NCI-H82 (cell line): ENCODE data around the gene MEG3.

Source experiments
- DNase-seq: peaks from one replicate; lab custom pipeline; 2025; lab: John Stamatoyannopoulos, UW

Gene MEG3

DNA sequence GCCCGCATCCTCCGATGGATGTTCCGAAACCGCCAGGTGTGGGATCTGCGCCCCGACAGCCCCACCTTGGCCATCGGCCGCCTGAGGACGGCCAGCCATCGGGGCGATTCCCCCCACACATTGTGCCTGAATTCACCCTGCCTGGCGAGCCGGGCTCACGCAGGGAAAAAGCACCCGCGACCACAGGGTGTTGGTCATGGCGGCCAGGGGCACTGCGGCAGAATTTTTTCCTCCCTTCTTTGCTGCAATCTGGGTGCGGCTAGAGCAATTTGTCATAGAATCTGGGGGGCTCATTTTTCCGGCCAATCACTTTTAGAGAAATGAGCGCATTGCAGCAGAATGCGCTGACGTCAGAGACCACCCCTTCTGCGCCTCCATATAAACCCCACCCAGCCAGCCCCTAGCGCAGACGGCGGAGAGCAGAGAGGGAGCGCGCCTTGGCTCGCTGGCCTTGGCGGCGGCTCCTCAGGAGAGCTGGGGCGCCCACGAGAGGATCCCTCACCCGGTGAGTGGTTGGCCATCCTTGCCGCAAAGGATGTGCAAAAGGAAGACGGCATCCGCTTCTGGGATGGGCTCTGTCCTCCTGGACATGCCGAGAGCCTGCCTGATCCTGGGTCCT lies at the start of gene MEG3:
Gene MEG3 (plus strand): TSS at position 406 of the 619 bp plus-strand sequence.
- no peak for DNase-seq

DNA sequence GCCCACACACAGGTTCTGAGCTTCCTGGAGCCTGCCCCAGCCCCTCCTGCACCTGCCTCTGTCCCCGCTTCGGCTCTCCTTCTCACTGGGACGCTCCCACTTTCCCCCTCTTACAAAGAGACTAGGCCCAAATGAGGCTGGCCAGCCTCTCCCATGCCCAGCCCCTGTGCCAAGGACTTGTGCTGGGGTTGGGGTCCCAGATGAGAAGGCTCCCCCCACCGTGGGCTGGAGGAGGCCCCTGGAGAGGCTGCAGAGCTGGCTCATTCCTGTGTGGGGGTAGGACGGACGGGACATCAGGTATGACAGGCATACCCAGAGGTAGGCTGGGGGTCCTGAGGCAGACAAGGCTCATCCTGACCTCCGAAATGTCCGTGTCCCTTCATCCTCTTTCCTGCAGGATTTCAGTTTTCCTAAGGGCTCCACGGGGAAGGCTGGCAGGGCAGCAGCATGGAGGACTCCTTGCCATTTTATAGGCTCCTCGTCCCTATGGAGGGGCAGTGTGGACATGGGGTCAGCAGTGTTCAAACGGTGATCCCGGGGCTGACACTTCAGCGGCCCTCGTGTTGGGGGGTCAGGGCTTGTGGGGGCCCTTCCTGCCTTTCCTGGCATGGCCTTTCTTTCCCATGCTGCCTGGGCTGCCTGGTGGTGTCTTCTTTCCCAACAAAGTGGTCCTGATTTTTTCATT lies 49.1 kb upstream of the MEG3 start:
- no peak for DNase-seq

DNA sequence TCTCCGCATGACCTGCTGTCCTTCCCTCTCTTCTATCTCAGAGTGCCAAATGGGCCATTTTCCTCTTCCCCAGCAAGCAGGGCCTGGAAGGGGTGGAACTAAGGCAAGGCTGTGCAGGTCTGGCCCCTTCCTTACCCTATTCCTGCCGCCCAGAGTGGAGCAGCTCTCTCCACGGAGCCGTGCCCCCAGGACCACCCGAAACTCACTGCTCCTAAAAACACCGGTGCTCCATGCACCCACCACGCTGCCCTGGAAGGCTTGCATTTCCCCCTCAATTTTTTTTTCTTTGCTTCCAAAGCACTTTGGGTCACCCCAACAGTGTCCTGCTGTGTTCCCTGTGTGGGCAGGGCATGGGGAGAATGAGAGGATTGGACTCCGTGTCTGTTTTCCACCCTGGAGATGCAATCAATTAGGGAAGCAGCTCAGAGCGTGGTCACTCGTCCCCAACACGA lies 48.5 kb upstream of the MEG3 start:
- no peak for DNase-seq

DNA sequence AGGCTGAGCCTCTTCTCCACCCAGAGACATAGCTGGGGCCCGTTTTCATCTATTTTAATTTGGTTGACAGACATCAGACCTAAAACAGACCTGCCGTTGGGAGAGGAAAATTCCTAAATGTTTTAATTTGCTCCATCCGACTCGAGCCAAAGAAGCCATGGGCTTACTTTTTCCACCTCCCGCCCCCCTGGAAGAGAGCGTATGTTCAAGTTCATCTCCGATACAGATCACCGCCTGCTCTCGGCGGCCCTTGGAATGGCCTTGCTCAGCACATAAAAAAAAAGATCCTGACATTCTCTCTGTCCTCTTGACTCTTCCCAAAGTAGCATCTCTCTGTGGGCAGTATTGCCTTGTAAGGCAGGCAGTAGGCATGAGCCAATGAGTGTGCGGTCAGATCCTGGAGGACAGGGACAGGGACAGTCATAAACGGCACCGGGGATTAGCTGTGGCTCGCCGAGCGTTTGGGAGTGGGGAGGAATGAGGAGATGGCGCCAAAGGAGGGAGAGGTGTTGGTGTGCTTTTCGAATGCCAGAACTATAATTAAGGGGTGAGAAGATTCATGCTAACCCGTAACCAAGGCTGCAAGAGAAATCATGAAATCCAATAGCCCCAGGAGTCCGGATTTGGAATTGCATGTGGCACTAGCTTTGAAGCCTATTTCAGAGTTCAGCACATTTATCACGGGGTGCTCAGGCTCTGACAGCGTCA lies 47.9 kb upstream of the MEG3 start:
- no peak for DNase-seq

DNA sequence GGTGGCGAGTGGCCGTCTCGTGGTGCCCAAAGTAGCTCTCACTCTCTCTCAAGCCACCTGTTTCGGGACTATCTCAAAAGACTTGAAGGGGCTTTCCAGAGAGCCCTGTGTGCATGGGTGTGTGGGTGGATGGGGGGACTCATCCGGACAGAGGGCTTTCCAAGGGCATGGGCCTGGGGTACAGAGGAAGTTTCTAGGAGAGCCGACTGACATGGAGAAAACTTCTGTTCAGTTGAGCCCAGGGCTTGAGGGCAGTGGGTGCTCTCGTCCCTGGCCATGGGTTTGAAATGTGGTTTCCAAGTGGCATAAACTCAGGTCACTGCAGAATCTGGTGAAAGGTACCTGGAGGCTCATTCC lies 47.4 kb upstream of the MEG3 start:
- no peak for DNase-seq

DNA sequence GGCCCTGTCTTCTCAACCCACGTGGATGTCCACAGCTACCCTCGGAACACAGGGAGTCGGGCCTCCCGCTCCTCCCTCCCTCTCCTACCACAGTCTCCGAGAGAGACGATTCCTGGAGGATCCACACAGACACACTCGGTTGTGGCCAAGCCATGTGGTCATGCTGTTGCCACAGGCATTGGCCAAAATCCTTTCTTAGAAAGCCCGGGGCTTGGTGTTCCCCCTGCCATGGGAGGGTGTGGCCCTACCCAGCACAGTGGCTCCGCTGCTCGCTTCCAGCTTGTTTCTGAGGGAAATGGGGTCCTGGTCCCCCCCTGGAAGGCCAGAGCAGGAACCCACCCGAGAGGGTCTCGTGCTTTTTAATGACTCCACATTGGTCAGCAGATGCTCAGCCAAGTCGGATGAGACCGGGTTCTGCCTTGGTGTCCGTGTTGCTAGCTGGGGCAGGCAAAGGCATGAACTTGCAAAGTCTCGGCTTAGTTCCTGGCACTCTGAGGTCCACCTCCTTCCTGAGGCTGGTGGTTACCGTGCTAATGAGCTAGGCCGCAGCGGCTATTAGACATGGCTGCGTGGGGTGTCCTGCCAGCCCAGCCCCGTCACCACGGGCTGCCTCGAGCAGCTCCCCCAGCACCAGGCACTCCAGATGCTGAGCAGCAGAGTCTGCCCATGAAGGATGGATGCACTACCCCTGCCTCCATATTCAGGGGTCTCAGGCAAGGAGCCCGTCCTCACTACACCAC lies 46.8 kb upstream of the MEG3 start:
- DNase-seq = no peak

DNA sequence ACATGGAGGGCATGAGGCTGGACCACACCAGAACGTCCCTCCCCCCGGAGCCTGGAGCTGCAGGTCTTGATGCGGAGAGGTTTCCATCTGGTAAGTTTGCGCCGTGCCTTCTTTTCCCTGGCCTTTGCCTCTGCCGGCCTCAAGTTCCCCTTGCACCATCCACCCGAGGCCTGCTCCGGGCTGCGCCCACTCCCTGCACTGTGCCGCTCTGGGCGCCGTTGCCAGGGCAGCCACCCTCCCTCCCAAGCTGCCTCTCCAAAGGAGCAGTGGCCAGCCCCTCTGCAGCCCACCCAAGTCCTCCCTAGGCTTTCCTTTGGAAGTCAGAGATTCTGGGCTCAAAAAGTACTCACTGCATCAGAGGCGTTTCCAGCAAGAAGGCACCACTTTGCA lies 46.2 kb upstream of the MEG3 start:
- no peak for DNase-seq

DNA sequence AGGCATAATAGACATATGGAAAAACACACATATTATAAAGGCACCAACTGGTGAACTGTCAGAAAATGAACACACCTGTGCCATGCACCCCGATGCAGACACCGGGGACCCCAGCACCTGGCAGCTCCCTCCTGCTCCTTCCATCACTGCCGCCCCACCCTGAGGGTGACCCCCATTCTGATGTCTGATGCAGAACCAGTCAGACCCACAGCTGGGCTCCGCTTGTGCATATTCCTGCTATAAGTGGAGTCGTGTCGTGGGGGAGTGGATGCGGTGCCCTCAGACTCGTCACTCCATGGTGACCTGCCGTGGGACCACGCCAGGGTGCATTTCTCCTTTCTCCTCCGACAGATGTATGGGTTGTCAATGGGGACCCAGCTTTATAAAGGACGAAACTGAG lies 45.7 kb upstream of the MEG3 start:
- no peak for DNase-seq

DNA sequence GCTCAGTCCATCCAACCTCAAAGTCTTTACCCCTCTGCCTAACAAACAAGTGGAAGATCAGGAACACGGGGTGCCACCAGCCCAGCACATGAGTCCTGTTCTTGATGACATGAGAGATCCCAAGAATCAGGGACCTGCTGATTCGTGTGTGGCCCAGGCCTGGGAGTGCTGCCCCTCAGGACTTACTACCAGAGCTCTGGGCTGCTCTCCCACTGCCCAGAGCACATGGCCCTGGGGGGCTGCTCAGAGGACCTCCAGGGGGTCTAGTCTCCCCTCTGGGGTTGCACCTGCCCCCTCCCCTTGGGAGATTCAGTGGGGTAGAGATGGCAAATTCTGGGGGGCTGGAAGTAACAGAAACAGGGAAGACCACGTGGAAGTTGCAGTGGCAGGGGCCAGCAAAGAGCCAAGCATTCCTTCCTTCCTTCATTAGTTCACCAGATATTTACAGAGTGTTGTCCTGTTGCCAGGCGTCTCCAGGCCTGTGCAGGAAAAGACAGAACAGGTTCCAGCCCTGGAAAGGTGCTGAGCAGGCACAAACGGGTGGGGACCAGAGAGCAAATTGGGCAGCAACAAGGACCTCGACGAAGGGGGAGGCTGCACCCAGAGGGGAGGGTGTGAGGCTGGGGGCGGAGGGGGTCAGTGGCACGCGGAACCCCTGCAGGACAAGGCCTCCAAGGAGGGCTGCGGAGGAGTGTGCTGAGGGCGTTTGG lies 45.1 kb upstream of the MEG3 start:
- no peak for DNase-seq

DNA sequence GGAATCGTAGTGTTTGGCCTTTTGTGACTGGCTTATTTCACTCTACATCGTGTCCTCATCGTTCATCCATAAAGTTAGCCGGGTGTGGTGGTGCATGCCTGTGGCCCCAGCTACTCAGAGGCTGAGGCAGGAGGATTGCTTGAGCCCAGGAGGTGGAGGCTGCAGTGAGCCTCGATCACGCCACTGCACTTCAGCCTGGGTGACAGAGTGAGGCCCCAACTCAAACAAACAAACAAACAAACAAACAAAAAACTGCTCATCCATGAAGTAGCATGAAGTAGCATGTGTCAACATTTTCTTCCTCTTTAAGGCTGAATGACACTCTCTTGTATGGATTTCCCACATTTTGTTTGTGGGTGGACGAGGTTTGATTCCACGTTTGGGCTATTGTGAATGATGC lies 44.0 kb upstream of the MEG3 start:
- DNase-seq = no peak

DNA sequence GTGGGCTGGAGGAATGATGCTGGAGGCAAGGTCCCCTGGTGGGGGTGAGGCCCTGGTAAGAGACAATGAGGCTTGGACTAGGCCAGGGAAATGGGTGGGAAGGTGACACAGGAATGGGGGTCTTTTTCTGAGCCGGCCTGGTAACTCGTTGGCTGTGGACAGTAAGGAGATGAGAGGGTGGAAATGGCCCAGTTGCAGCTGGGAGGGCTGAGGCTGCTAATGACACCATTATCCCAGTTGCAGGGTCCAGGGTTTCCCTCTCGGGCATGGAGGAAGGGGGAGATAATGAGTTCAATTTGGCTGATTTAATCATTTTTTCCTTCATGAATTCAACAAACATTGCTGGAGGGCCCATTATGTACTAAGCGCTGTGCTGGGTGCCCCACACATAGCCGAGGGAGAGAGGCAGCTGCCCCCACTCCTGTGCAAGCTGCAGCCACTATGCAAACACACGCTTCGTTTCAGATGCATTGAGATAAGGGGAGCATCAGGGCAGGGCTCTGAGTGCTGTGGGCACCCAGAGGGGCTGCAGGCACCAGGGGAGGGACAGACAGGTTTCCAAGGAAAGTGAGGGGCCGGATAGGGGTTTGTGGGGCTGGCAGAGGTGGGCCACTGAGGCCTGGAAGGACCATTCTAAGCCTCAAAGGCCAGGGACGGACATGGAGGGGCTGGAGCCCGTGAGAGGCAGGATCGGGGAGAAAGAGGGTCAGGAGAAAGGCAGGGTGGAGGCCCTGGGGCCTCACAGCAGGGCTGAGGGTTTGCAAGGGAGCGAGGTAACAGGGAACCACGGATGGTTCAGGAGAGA lies 43.2 kb upstream of the MEG3 start:
- DNase-seq = no peak

DNA sequence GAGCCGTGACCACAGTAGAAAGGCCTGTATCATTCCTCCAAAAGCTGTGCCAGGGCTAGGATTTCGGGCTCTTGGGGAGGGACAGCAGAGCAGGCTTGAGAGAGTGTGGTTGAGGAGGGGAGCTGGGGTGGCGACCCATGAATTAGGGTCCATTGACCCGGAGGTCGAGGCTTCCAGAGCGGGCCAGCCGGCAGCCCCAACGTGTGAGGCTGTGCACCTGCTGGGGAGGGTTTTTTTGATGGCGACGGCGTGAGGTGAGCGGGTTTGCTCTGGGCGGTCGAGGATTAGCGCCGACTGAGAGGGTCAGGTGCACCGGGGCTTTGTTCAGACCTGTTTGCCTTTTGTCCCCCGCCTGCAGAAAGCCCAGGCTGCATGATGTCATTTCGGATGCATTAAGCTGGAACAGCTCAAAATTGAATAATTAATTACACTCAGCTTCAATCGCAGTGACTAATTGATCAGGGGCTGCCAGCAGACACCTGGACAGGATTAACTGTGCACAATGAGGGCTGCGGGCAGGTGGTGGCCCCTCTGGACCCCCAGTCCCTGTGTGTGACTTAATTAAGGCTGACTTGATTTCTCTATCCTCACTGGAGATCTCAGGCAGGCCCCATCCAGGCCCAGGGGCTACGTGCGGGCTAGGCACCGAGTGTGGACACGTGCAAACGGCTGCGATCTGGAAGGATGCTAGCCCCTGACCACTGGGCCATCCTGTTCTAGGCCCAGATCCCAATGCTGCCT lies 42.1 kb upstream of the MEG3 start:
- peak; percentile 76 for DNase-seq

DNA sequence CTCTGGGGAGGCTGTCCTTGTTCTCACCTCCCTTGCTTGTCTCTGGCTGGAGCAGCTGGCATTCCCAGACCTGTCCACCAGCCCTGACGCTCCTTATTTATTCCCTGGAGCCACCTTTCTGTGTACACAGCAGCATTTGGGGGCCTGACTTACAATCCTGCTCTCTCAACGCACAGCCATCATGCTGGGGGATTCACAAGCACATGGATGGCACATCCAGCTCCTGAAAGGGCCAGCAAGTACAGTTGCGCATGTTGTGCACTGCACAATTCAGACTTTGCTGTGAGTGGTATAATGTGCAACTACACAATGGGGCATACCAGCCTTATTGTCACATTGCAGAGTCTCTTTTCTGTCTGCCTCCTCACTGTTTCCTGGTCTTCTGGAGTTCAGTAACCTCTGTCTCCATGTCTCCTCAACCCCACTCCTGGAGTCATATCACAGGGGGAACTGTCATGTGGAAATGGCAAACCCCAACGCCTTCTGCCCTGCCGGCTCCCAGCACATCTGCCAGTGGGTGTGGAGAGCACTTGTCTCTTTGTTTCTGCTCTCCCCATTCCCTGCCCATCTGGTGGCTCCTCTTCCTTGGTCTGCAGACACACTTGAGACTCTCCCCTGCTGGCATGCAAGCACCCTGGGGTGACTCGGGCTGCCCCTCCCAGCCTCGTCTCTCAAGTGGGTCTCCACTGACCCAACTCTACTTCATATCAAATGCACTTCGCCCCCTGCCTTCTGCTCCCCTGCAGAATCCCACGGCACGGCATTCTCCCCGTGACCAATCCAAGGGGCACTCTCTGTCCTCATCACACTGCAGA lies 41.2 kb upstream of the MEG3 start:
- peak; percentile 33 for DNase-seq

DNA sequence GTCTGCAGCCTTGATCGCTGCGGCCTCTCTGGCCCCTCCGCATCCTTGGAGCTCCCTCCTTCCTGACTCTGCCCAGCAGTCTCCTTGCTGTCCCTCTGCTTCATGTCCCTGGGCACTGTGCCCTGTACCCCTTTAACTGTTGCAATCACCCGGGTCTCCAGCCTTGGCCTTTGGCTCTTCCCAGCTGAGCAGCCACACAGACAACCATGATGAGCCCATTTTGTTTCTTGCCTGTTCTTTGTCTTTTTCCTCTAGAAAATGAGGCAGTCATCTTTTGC lies 40.6 kb upstream of the MEG3 start:
- DNase-seq = no peak

DNA sequence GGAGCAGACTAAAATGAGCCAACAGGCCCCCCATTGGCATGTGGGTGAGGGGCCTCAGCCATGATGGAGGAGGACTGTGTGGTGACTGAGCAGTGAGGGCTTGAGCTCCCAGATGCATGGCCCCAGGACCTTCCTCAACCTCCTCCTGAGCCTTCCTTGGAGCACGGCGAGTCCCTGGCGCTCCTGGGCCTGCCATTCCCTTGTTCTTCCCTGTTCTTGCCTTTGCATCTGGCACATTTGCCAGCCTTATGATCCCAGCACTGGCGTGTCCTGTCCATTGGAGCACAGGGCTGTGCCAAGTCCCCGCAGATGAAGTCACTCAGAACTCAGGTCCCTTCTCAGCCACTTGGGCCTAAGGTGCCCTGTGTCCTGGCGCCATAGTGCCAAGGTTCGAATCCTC lies 40.3 kb upstream of the MEG3 start:
- DNase-seq = no peak

DNA sequence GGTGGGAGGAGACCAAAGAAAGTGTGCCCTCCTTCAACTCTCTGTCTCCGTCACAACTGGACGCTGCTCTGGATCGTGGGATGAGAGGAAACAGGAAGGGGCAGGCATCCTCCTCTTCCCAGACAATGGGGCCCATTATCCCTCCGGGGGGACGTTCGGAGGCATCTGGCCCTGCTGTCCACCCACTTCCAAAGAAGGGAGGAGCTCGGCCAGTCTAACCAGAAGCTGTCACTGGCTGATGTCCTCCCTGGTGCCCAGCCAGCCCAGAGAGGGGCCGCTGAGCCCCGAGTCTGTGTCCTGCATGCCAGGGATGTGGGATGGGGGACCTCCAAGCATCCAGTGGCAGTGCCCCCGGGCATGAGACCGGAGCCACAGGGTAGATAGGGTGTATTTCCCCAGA lies 39.8 kb upstream of the MEG3 start:
- DNase-seq = no peak

DNA sequence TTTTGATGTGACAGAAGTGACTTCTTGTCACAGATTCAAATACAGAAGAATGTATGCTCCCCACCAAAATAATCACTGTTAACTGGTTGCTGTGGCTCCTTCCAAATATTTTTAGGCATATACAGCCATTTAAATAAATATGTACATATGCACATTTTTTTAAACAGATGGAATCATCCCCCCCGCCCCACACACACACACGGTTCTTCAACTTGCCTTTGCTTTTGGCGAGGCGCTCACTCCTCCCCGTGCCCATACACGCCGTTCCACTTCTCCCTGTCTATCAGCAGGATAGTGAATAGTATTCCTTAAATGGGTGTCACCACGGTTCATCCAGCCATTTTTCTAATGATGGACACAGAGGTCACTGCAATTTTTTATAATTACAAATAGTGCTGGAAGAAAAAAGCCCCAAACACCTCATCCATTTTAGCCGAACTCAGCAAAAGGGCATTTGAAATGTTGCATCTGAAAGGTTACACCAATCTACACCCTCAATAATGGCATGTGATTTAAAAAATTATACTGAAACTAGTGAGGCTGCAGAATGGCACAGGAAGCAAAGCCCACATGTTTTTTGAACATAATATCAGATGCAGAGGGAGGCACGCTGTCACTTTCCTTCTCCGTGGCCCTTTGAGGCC lies 39.2 kb upstream of the MEG3 start:
- DNase-seq = no peak

DNA sequence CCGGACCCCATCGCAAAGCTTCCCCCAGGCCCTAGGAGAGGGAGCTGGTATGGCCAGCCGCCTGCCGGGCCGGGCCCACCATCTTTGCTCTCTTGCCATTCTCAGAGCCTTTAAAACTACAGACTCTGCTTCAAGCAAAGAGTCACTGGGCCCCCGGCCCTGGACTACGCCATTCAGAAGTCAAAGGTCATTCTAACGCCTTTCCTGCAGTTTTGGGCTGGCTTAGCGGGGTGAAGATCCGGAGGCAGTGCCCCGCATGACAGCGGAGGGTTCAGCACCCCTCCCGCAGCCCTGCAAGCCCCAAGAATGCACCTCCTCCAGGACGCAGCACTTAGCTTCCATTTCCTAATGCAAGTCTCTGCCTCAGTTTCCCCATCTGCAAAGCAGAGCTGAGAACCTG lies 38.3 kb upstream of the MEG3 start:
- DNase-seq = no peak

DNA sequence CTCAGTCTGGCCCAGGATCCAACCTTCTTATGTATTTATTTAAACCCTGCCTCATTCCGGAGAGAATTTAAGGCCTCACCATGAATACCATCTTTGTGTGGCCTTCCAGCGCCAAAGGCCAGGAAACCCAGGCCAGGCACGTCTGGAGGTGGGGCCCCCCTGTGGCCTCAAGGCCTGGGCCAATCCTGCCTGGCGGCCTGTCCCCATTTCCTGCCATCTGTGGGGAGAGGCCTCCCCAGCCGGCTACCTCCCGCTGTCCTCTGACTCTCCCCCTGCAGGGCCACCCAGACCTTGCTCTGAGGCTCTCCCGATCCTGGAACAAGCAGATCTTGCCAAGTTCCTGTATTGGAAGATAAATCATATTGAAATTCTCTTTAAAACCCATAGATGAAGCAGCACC lies 37.4 kb upstream of the MEG3 start:
- DNase-seq = no peak

DNA sequence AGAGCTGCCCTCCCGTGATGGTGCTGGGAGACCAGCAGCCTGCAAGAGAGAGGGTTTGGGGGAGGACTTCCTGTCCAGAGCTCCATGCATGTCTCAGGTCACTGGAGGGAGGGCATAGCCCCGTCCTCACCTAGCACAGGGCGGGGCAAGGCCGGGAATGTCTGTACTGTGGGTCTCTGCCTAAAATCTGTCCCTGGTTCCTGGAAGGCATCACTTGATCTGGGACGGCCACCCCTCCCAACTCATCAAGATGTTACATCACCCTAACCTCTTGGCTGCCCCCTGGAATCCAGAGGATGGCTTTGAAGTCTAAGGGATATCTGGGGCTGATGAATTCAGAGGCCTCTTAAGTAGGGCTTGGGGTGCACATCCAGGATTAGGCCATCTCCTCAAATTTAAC lies 37.0 kb upstream of the MEG3 start:
- no peak for DNase-seq
